Measurements from ENCODE around the gene PRDM16.
"Not testable (repeated sequence)": the region's sequence is repeated elsewhere in the genome, so short reads cannot be mapped to it uniquely, and the experiment has no call there.

Gene PRDM16

DNA sequence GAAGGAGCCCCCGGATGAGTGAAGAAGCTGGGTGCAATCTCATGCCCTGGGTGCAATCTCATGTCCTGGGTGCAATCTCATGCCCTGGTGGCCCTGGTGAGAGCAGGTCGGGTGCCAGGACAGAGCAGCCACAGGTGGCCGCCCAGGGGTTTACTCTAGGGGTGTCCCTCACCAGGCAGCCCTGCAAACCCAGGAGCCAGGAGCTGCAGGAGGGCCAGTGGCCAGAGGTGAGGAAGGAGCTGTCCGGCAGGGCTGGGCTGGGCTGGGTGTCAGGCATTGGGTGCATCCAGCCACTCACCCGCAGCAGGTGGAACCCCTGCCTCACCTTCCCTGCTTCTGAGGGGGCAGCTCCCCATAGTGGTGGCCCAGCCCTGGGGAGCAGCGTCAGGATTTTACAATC lies 79.2 kb downstream of the PRDM16 start:
- no peak for DNase-seq

DNA sequence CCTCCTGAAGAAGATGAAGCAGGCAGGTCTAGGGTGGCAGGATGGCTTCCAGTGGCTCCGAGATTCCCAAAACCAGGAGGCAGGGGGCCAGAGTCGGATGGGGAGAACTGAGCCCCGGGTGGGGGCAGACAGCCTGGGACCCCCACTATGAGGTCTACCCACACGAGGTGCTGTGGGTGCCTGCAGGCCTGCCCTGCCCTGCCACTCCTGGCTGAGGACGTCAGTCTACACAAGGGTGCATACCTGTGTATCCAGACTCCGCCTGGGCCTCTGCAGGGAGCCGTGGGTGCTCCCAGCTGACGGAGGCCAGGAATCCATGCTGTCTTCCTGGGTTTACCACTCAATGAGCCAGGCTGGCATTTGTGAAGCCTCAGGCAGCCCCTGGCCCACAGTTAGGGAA lies 80.3 kb downstream of the PRDM16 start:
- DNase-seq = no peak

DNA sequence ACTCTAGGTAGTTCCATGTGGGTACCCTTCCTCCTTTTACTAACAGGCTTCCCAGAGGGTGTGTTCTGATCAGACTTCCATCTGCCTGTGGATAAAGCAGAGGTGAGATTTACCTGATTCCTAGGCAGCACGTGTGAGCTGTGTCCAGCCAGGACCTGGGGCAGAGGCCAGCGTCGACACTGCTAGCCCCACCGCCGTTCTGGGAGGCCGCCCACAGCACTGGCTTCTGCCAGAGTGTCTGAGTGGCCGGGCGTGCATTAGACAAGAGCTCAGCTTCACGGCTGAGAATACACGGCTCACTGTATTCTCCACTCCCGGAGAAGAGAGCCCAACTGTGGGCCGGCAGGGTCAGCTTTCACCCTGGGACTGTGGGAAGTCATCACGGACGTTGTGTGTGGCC lies 82.5 kb downstream of the PRDM16 start:
- no peak for DNase-seq

DNA sequence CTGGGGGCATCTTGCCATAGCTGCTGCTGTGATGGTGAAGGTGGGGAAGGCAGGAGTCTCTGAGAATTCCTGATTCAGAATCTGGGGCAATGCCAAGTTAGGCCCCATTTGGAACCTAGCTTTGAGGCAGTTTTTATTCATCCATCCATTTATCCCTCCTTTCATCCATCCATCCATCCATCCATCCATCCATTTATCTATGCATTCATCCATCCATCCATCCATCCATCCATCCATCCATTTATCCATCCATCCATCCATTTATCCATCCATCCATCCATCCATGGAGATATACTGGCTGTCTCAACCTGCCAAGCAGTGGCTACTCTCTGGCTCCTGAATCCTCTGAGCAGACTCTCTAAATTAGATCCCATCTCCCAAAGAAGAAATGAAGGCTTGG lies 83.1 kb downstream of the PRDM16 start:
- no peak for DNase-seq

DNA sequence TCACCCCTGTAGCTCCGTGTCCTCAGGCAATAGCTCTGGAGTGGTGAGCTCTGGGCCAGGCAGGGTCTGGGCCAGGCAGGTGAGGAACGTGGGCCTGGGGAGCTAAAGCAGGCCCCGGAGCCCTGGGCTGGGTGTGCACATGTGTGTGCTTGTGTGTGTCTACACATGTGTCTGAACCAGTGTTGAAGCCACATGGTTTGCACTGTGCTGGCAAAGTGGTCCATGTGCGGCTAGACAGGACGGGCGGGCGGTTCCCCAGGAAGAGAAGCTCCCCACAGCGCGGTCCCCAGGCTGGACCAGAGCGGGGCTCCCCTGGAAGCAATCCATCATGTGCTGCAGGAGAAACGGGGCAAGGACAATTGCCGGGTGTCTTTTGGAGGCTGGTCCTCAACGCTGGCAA lies 84.2 kb downstream of the PRDM16 start:
- no peak for DNase-seq

DNA sequence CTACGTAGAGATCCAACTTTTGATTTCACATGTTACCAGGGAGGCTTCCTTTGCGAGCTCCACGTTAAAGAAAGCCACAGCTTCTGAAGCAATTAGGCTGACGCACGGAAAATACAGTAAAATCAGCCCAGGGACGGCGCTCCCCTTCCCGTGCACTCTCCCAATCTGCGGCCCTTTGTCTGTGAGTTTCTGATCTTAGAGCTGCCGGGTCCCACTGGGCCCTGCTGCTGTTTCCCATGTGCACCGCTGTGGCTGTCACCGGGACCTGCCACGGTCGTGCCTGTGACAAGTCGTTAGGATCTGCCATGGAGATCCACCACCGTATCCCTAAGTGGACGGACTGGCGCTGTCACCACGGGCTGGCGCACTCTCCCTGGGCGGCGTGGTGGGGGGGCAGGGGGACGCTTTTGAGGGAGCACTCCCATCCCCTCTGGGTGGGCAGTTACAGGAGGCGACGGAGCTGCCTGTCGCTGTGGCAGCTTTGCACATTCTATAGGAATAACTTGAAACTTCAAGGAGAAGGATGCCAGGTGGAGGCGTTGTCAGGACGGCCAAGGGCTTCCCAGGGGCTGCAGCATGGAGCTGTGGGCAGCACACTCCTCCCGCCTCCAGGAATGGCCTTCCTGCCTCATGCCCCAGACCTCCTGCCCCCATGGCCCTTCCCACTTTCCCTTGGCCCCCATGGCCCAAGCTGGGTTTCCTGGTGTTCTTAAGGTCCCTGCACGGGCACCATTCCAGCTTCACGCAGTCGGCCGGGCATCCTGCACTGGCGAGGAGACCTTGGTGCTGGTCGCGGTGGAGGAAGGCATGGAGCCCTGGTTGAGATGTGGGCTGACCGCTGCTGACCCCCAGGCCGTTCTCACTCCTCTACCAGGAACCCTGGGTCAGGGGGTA lies 85.1 kb downstream of the PRDM16 start:
- DNase-seq = no peak

DNA sequence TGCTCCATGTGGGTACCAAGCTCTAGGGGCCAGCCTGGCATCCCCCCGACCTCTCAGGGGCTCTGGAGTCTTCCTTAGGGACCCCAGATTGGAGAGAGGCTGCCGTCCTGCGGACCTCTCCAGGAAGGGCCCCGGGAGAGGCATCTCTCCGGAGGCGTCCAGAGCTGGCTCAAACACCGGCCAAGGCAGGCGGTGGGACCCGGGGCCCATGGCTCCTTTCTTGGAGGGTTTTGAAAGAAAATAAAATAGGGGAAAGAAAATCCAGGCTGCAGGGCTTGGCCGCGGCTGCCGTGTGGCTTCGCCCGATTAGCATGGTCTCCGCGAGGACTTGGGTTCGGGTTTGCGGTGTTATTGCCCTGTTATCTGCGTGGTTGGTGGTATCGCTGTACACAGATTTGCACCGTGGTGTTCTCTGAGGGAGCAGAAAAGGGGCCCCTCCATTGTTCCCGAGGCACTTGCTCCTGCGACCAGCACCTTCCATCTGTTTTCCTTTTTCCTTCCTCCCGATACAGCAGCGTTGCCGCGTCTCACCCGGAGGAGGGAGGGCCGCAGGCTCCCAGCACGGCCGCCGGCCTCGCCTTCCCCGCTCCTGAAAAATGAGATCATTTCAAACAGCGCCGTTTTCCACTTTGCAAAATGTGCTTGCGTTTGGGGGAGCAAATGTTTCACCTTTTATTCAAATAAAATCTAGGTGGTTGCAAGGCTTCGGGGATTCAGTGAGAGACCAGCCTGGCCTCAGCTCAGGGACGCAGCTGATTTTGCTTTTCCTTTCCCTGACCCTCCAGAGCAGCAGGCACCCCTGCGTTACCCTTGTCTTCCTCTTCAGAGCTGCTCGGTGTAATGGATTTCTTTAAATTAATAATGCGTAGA lies 86.3 kb downstream of the PRDM16 start:
- no peak for DNase-seq

DNA sequence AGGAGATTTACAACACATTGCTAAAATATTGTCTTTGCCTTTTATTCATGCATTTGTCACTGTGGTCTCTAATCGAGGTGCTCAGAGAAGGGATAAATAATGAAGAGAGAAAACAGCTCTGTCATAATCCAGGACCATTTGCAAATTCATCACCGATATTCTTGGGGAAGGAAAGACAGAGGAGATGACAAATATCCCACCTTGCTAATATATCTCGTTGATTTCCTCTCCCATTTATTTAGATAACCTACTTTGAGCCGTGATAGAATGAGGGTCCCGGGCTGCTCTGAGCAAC lies 86.9 kb downstream of the PRDM16 start:
- DNase-seq = no peak

DNA sequence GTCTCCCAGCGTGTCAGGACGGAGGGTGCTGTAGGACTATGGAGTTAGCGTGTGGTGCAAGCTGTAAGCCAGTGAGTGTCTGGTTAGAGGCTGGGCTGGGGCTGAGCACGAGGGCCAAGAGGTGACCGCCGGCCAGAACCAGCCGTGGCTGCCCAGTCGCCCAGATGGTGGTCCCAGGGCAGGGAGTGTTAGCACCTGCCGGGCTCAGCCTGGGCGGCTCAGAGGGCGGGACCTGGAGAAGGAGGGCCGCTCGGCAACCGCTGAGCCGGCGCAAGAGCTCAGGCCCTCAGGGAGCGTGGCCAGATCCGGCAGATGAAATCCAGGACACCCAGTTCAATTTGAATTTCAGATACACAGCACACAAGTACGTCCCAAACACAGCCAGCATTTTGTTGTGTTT lies 87.9 kb downstream of the PRDM16 start:
- no peak for DNase-seq

DNA sequence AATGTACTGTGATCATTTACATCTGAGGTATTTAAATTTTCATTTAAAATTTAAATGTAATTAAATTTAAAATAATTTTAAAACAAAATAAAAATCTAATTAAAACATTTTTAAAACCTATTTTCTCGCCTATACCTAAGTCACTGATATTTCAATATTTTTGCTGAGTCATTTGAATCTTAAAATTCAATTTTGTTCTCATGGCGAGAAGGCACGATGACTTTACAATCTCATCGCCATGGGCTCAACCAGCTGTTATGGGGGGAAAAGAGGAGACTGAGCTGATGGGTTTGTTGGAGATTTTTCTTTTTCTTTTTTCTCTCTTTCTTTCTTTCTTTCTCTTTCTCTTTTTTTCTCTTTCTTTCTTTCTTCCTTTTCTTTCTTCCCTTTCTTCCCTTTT lies 89.3 kb downstream of the PRDM16 start:
- no peak for DNase-seq

DNA sequence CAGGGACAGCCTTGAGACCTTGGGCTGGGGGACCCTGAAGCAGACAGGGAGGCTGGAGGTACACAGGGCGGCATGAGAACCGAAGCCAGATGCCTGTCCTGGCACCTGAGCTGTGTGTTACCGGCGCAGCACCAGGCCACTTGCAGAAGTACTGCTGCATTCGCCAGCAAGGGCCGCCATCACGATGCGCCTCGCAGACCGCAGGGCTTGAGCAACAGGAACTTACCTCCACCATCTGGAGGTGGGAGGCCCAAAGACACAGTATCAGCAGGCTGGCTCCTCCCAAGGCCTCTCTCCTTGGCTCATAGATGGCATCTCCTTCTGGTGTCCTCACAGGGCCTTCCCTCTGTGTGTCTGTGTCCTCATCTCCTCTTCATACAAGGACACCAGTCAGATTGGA lies 90.1 kb downstream of the PRDM16 start:
- no peak for DNase-seq

DNA sequence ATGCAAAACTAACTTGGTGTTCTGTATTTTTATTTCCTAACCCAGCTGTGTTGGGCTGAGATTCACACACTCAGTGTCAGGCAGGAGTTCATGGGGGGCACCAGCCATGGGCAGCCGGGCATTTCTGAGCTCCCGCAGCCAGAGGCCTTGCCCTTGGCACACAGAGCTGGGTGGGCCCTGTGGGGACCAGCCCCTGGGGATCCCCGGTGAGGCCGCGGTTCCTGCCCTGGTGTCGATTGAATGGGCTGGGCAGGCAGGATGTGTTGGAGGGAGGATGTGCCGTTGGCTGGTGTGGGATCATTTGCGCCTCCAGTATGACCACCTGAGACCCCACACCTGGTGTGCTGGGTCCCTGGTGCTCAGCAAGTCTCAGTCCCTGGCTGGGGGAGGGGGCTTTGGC lies 91.0 kb downstream of the PRDM16 start:
- no peak for DNase-seq

DNA sequence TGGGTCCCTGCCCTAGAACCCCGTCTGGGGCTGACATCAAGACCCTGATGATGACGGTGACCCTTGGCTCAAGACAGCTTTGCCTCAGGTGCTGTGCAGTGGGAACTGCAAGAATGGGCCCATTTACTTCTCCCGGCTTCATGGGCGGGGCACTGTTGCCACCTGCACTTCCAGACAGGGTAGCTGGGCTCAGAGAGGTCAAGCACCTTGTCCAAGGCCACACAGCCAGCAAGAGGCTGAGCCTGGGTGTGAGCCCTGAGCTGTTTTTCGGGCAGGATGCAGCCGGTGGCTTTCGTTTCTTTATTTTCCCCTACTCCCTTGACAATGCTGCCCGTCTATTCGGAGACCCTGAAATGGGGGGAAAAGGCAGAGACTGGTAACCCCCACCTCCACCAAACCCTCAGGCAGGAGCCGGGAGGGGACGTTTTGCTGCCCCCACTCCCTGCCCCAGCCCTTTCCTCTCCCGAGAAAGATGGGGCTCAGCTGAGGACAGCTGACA lies 91.7 kb downstream of the PRDM16 start:
- no peak for DNase-seq

DNA sequence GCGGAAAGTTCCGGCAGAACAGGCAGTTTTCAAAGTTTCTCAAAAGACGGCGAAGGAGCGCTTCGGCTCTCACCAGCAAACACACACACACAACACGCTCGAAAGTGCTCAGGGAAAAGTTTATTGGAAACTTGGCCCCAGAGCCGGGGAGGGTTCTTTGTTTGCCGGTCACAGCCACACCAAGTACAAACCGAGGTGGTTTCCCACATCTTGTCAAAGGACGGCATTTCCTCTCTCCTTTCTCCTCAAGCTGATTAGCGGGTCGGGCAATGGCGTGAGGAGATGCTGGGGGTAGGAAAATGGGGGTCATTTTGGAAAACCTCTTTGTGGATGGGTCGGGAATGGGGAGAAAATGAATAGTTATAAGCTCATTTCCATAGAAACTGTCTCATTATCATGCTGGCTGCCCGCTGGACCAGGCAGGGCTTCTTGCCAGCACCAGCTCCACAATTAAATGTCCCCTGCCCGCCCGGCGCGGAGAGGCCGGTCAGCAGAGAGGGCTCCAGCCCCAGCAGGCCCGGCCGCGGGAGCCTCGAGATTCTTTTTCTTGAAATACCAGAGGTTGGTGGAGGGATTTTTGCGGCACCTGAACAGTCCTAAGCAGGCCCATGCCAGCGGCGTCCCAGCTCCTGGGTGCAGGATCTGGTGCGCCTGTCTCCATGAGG lies 92.3 kb downstream of the PRDM16 start:
- no peak for DNase-seq

DNA sequence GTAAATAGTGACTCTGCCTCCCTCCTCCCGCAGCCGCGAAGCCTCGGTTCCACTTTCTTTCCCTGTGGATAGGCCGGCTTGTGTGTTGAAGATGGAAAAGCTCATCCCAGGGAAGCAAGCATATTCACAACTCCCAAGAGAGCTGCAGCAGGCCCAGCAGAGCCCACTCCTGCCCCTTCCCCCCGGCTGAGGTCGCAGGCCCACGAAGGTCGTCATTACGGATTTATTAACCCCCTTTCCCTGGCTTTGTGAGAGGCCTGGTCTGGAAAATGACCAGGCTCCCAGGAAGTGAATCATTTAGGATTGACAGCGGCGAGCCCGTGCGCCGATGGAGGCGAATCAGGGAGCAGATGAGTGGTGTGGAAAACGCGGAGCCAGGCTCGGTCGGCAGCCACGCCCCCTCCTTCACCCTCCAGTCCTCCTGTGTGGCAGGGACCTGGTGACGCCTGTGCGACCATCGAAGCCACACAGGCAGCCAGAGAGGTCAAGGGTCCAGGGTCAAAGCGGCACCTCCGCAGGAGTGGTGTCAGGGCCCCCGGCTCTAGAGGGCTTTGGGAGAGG lies 93.4 kb downstream of the PRDM16 start:
- no peak for DNase-seq

DNA sequence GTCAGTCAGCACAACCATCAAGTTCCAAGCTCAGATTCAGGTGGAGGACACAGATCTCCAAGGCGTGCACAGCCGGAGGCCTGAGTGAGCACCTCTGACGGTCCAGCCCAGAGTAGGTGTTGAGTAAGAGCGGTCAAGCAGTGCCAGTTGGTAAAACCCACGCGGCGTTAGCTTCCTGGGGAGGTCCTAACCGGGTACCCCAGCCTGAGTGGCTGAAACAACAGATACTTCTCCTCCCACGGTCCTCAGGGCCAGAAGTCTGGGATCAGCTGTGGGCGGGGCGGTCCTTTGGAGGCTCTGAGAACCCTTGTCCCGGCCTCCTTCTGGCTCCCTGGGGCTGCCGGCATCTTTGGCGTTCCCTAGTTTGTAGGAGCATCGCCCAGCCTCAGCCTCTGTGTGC lies 94.4 kb downstream of the PRDM16 start:
- no peak for DNase-seq

DNA sequence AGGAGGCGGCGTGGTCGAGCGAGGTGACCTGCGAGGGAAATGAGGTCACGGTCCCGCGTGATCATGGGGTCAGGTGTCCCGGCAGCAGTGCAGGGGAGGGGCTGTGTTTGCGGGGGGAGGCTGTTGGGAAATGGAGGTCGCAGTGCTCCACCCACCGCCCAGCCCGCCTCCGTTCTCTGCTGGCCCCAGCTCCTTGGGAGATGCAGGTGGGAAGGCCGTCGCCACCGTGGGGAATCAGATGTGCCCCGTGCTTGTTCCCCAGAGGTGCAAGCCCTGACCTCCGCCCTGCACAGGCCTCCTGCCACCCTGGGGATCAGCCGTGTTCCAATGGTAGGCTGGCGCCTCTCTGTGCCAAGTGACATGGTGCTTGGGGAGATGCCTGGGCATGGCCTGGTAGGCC lies 95.7 kb downstream of the PRDM16 start:
- DNase-seq = no peak

DNA sequence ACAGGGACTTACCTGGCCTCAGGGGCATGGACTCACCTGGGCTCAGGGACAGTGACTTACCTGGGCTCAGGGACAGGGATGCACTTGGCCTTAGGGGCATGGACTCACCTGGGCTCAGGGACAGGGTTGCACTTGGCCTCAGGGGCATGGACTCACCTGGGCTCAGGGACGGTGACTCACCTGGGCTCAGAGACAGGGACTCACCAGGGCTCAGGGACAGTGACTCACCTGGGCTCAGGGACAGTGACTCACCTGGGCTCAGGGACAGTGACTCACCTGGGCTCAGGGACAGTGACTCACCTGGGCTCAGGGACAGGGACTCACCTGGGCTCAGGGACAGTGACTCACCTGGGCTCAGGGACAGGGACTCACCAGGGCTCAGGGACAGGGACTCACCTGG lies 96.2 kb downstream of the PRDM16 start:
- not testable (repeated sequence) for DNase-seq

DNA sequence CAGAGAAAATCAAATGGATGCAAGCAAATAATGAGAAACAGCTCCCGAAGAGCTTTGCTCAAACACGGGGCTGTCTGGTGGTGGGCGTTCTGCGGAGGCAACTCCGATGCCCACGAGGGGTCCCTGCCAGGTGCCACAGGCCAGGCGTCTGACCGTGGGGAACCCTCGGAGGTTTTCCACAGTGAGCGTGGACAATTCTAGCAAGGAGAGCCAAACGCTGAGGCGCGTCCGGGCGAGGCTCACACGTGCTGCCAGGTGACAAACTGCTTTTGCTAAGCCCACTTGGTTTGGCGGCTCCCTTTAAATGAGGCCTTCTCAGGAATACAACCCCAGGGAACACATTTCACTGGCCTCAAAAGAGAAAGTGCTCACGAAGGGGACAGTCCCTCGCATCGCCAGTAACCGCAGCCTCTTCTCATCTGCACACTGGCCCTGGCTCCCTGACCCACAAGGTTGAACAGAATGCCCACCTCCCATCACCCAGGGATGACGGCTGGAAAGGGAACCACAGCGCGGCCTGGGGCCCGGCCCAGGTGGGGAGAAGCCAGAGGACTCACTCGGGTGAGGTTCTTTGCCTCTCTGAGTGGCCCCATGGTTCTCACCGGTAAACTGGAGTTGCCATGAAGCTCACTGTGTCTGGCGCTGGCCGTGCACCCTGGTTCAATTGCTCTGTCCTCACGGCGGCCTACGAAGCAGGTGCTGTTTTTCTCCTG lies 97.4 kb downstream of the PRDM16 start:
- no peak for DNase-seq

DNA sequence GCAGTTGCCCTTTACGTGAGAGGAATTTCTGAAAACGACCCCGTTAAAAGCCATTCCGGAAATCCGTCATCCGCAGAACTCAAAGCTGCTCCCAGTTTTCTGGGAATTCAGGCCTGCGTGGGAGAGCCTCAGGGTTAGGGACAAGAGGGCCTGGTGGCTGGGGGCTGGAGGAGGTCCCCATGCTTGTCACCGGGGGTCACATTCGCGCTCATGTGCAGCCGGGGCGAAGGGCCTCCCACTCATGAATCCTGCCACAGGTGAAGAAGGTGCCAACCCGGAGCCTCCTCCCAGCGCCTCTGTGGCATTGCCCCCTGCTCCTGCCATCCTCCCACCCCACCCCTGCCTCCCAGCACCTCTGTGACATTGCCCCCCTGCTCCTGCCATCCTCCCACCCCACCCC lies 98.3 kb downstream of the PRDM16 start:
- no peak for DNase-seq

DNA sequence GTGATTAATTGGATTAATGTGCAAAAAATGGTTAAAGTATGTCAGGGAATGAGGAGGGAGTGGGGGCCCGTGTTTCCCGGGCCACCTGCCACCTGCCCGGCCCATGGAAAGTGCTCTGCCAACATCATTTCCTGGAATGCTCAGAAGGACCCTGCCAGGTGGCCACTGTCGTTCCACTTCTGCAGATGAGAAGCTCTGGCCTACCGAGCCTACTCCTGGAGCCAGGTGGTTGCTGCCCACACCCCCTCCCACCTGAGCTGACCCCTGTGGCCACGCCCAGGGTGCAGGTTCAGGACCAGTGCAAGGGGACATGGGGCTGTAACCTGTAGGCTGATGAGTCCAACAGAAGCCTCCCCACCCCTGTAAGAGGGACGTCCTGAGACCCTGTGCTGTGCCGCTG lies 99.7 kb downstream of the PRDM16 start:
- no peak for DNase-seq

DNA sequence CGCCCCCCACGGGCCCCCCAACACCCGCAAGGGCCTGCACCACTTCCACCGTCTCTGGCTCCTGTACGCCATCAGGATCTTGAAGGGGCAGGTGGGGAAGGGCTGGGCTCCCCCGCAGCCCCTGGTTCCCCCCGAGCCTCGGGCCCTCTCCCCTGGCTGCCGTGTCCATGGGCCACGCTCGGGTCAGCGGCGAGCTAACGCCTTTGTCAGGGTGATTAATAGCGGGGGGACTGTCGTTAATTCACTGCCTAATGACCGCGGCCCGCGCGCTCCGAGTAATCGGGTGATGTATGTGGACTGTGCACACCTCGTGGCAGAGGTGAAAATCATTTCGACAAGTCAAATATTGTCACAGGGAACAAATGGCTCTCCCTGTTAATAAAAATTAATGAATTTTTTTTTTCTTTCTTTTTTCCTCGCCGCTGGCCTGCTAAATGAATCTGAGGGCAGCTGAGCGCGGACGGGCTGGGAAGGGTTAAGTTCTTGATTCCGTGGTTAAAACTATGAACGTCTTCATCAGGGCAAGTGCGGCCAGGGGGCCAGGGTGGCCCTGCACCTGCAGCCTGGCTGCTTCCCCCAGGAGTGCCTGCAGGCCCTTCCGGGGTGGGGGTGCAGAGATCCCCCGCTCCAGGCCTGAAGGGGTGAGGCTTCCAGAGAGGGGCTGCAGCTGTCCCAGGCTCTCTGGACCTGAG lies 100.8 kb downstream of the PRDM16 start:
- no peak for DNase-seq

Measured in DMS53 (cell line).